B cell (primary cell): ENCODE results near the gene CD59. TPM values are rescaled to one million over a fixed set of nuclear protein-coding genes. Genes with fewer than 3 reads are reported as not detected.

Experiments used
- ATAC-seq: fragments of 200-7000 bp; cut with Tn5 transposase; one replicate; pipeline ENCODE4 v1.10.0; 2021; ENCODE audit warnings: low read depth, mild to moderate bottlenecking, moderate number of reproducible peaks, moderate library complexity
- CTCF ChIA-PET: fragments of 350-600 bp; sonication (Branson Sonifier 250); formaldehyde crosslinking; loops from one replicate; lab custom pipeline; 2021; ENCODE audit warnings: antibody characterized with exemption, inconsistent platforms; lab: Charles Lee
- POLR2A ChIA-PET: fragments of 350-600 bp; sonication (Branson Sonifier 250); formaldehyde crosslinking; loops from one replicate; lab custom pipeline; 2021; ENCODE audit warnings: antibody characterized with exemption; lab: Charles Lee
- DNase-seq: peaks from one replicate; pipeline ENCODE4 v3.0.0; 2013
- H2AFZ ChIP-seq: 2 replicates; pipeline ENCODE4 v1.6.1; 2012; ENCODE audit warnings: mild to moderate bottlenecking, low read depth, low read length; ENCODE audit not compliant: insufficient read depth, poor library complexity, severe bottlenecking
- H3K27ac ChIP-seq, 2 donors: 1 replicate in 1 of 2; 2 replicates in 1 of 2; pipeline ENCODE4 v1.5.1; 2012 to 2013; ENCODE audit warnings: low read length in 2 of 2, mild to moderate bottlenecking in 2 of 2, moderate library complexity in 1 of 2
- H3K27me3 ChIP-seq, 4 experiments: fragments of 200-600 bp in 1 of 4; sonication (generic) in 1 of 4; replicated peaks in 1 of 4; 1 replicate in 2 of 4; 2 replicates in 2 of 4; pipeline versions ENCODE4 v1.6.1 to v1.7.0; 2013 to 2016; ENCODE audit warnings: low read length in 3 of 4, mild to moderate bottlenecking in 2 of 4, mixed read lengths in 1 of 4, moderate library complexity in 1 of 4; ENCODE audit not compliant: insufficient read depth in 4 of 4, control insufficient read depth in 3 of 4; ENCODE audit errors: control extremely low read depth in 1 of 4
- H3K36me3 ChIP-seq, 2 experiments: replicated peaks in 1 of 2; 1 replicate in 1 of 2; 2 replicates in 1 of 2; pipeline versions ENCODE4 v1.6.1 to v1.7.1; 2013; ENCODE audit warnings: low read length in 1 of 2; ENCODE audit not compliant: insufficient read depth in 2 of 2, control insufficient read depth in 1 of 2; ENCODE audit errors: control extremely low read depth in 1 of 2, extremely low read depth in 1 of 2
- H3K4me1 ChIP-seq, 2 donors: fragments of 200-600 bp in 1 of 2; sonication (generic) in 1 of 2; 1 replicate in 1 of 2; 2 replicates in 1 of 2; pipeline versions ENCODE4 v1.5.1 to v1.6.1; 2013 to 2017; ENCODE audit warnings: low read length in 2 of 2; ENCODE audit not compliant: control insufficient read depth in 2 of 2, insufficient read depth in 2 of 2
- H3K4me2 ChIP-seq: replicated peaks from 2 replicates; pipeline ENCODE3; 2012; ENCODE audit warnings: mild to moderate bottlenecking, low read depth, low read length; ENCODE audit not compliant: poor library complexity, severe bottlenecking
- H3K4me3 ChIP-seq, 5 experiments: fragments of 200-600 bp in 1 of 5; sonication (generic) in 1 of 5; 1 replicate in 3 of 5; 2 replicates in 2 of 5; pipeline versions ENCODE4 v1.5.1 to v1.7.0; 2011 to 2016; ENCODE audit warnings: low read length in 4 of 5, mild to moderate bottlenecking in 4 of 5, low read depth in 2 of 5, control low read depth in 1 of 5, moderate library complexity in 1 of 5; ENCODE audit not compliant: insufficient read depth in 1 of 5; ENCODE audit errors: control extremely low read depth in 1 of 5, extremely low read depth in 1 of 5
- H3K79me2 ChIP-seq: fragments of 200-600 bp; sonication (generic); one replicate; pipeline ENCODE4 v1.6.0; 2016; ENCODE audit warnings: low read length; ENCODE audit not compliant: control insufficient read depth, insufficient read depth
- H3K9ac ChIP-seq: fragments of 200-600 bp; sonication (generic); 2 replicates; pipeline ENCODE4 v1.6.1; 2017; ENCODE audit warnings: mild to moderate bottlenecking, low read length, moderate library complexity
- H3K9me3 ChIP-seq, 3 donors: one replicate each; pipeline versions ENCODE4 v1.6.1 to v1.7.1; 2013; ENCODE audit warnings: low read length in 2 of 3; ENCODE audit not compliant: control insufficient read depth in 2 of 3, insufficient read depth in 1 of 3; ENCODE audit errors: control extremely low read depth in 1 of 3
- H4K20me1 ChIP-seq: 2 replicates; pipeline ENCODE4 v1.6.0; 2012; ENCODE audit warnings: mild to moderate bottlenecking, low read length; ENCODE audit not compliant: insufficient read depth, control insufficient read depth, poor library complexity, severe bottlenecking
- H3K27ac Mint-ChIP-seq: one replicate; pipeline ENCODE4 v1.8.0; 2021; ENCODE audit warnings: mixed read lengths
- H3K27me3 Mint-ChIP-seq: one replicate; pipeline ENCODE4 v1.8.0; 2021; ENCODE audit warnings: mixed read lengths
- H3K4me1 Mint-ChIP-seq: one replicate; pipeline ENCODE4 v1.8.0; 2021; ENCODE audit warnings: mixed read lengths
- H3K4me3 Mint-ChIP-seq: one replicate; pipeline ENCODE4 v1.8.0; 2021; ENCODE audit warnings: mixed read lengths
- H3K9me3 Mint-ChIP-seq: one replicate; pipeline ENCODE4 v1.8.0; 2022; ENCODE audit warnings: mixed read lengths; ENCODE audit not compliant: insufficient read depth
- CTCF ChIP-seq: fragments of 200-600 bp; IDR thresholded peaks from one replicate; pipeline ENCODE4 v1.8.0; 2022; ENCODE audit warnings: antibody characterized with exemption, mild to moderate bottlenecking
- EZH2 ChIP-seq: IDR thresholded peaks from 2 replicates; pipeline ENCODE4 v1.6.1; 2012; ENCODE audit warnings: borderline replicate concordance, low read depth, mild to moderate bottlenecking, moderate library complexity, low read length; ENCODE audit not compliant: insufficient read depth, poor library complexity, severe bottlenecking
- WGBS: methylation state at CpG from one replicate; pipeline ENCODE4 v1.1.5; 2013; ENCODE audit warnings: missing lambda C conversion rate; ENCODE audit not compliant: insufficient coverage; 5-methylcytosine and 5-hydroxymethylcytosine counted together
- intact Hi-C: fragments of 100-400 bp; cut with micrococcal nuclease; formaldehyde crosslinking; loops from one replicate; pipeline ENCODE4 v1.10.0; 2022
- polyA plus RNA-seq: library from polyadenylated mRNA; depleted of rRNA; stranded (reverse); fragments of >200 nt; gene quantifications from 2 replicates; pipeline ENCODE4 v1.2.3, GENCODE V29; 2012
- total RNA-seq, 2 donors: library from RNA; stranded (reverse); fragments of 120-200 nt in 1 of 2; gene quantifications; 1 replicate in 1 of 2; 2 replicates in 1 of 2; pipeline versions ENCODE4 v1.2.3 to v1.2.4, GENCODE V29; 2013 to 2022

Gene CD59
- total and polyA plus RNA-seq, 2 donors (not counting 1 experiment from before 2014, with no cell fraction given) = 10.9 to 41.3 TPM

- CTCF ChIA-PET = interaction anchor here (0.6 to 3.4 kb wide), 48 partner anchors 9 to 856 kb away, joined by 3 to 115 read pairs (median 4); partner anchors contain the start of gene C11orf91
- Histone ChIP-seq H3K9me3 (no peaks in the 10 kb centered on the region), H3K27me3 (no peaks in the 10 kb centered on the region), H3K4me3 (no peak overlapping the region), H3K36me3 (peaks cover 6 to 21% of the 10 kb centered on the region in 2 experiments), H3K4me2 (no peak overlapping the region), H2AFZ (no peak overlapping the region), H3K9ac (no peak overlapping the region), H3K79me2 (no peaks in the 10 kb centered on the region), H4K20me1 (no peaks in the 10 kb centered on the region), H3K27ac (no peak overlapping the region), H3K4me1 (no peaks in the 10 kb centered on the region)
- no peaks in the 10 kb centered on the region for H3K27me3 Mint-ChIP-seq
- ATAC-seq (peak; percentile 63), DNase-seq (peak; percentile 55)
- no peak overlapping the region for H3K4me3 Mint-ChIP-seq
- no peak overlapping the region for H3K27ac Mint-ChIP-seq
- no peaks in the 10 kb centered on the region for H3K9me3 Mint-ChIP-seq
- TF ChIP-seq CTCF (peak; percentile 74), EZH2 (no peak)
- WGBS = no CpG with 5 or more reads among the region's 3 CpGs
- intact Hi-C loops = loop anchor here (1.0 to 5.0 kb wide), 4 partner anchors 26 to 780 kb away; no protein-coding TSS in a partner anchor
- H3K4me1 Mint-ChIP-seq = no peaks in the 10 kb centered on the region
- POLR2A ChIA-PET = no interaction called here
Observed at GRCh38 chr11:33742249-33742851, 6.1 kb upstream of the CD59 start.

- H3K4me1 ChIP-seq = peaks cover 0 to 1% of the 10 kb centered on the region in 2 donors
- ChIA-PET POLR2A (no interaction called here), CTCF (interaction anchor here (0.6 to 3.4 kb wide), 34 partner anchors 8 to 774 kb away, joined by 3 to 115 read pairs (median 4); partner anchors contain the start of gene C11orf91)
- Mint-ChIP-seq H3K27ac (no peak overlapping the region), H3K27me3 (no peaks in the 10 kb centered on the region), H3K9me3 (no peaks in the 10 kb centered on the region), H3K4me3 (no peak overlapping the region), H3K4me1 (peaks cover 2% of the 10 kb centered on the region)
- H2AFZ ChIP-seq = no peak overlapping the region
- intact Hi-C loops = loop anchor here (1.0 to 5.0 kb wide), 4 partner anchors 26 to 780 kb away; no protein-coding TSS in a partner anchor
- H3K9ac ChIP-seq = no peak overlapping the region
- H3K36me3 ChIP-seq = peaks cover 6 to 16% of the 10 kb centered on the region in 2 experiments
- no peaks in the 10 kb centered on the region for H3K79me2 ChIP-seq
- H3K9me3 ChIP-seq = no peaks in the 10 kb centered on the region
- H3K4me2 ChIP-seq = no peak overlapping the region
- TF ChIP-seq EZH2 (no peak), CTCF (no peak)
- no peak for DNase-seq
- H3K27me3 ChIP-seq = no peaks in the 10 kb centered on the region
- H4K20me1 ChIP-seq = no peaks in the 10 kb centered on the region
- H3K27ac ChIP-seq = no peak overlapping the region
- WGBS = 97% methylated on average over 5 of the region's 7 CpGs
- no peak overlapping the region for H3K4me3 ChIP-seq
- ATAC-seq = no peak
Observed at GRCh38 chr11:33741806-33742205, 5.6 kb upstream of the CD59 start.
